ENCODE results near the gene PDE12.

PDE12 gene

GRCh38 chr3:57555738-57556458, at the start of gene PDE12:
Gene PDE12, plus strand, starts transcription at chr3:57556274. Its CDS starts 106 bp downstream, at chr3:57556380.
- TF ChIP-seq Cebpa-rat (IDR thresholded peaks at IDR 0.05): no peak
- Histone ChIP-seq H4K20me1 (peaks cover 45% of the 10 kb centered on the region), H3K4me2 (peak within 1 kb of the TSS; percentile 97), H3K4me3 (peak within 1 kb of the TSS; percentile 92), H3K9me3 (no peaks in the 10 kb centered on the region), H3K9ac (peak within 1 kb of the TSS; percentile 96), H3K4me1 (peaks cover 42% of the 10 kb centered on the region), H3K27me3 (no peaks in the 10 kb centered on the region), H3K36me3 (peaks cover 27% of the 10 kb centered on the region), H3K27ac (peak within 1 kb of the TSS; percentile 97)

GRCh38 chr3:57512166-57512565, 43.9 kb upstream of the PDE12 start:
- Histone ChIP-seq H3K9ac (no peak overlapping the region), H3K4me2 (no peak overlapping the region), H3K9me3 (no peaks in the 10 kb centered on the region), H3K27ac (no peak overlapping the region), H4K20me1 (no peaks in the 10 kb centered on the region), H3K36me3 (no peaks in the 10 kb centered on the region), H3K4me3 (no peak overlapping the region), H3K4me1 (no peaks in the 10 kb centered on the region), H3K27me3 (no peaks in the 10 kb centered on the region)
- no peak for TF ChIP-seq Cebpa-rat (IDR thresholded peaks at IDR 0.05)

GRCh38 chr3:57518276-57518915, 37.7 kb upstream of the PDE12 start:
- peaks cover 25% of the 10 kb centered on the region for H3K4me1 ChIP-seq
- TF ChIP-seq Cebpa-rat (IDR thresholded peaks at IDR 0.05): no peak
- H3K4me2 ChIP-seq: peak overlapping the region; percentile 6
- peaks cover 6% of the 10 kb centered on the region; the same call in 1 of the 2 replicates for H3K9me3 ChIP-seq
- H3K36me3 ChIP-seq: no peaks in the 10 kb centered on the region
- no peak overlapping the region for H3K9ac ChIP-seq
- H3K4me3 ChIP-seq: no peak overlapping the region
- H3K27ac ChIP-seq: no peak overlapping the region
- H3K27me3 ChIP-seq: no peaks in the 10 kb centered on the region
- H4K20me1 ChIP-seq: no peaks in the 10 kb centered on the region

- Histone ChIP-seq H3K36me3 (no peaks in the 10 kb centered on the region), H3K9ac (no peak overlapping the region), H3K27me3 (no peaks in the 10 kb centered on the region), H3K4me1 (no peaks in the 10 kb centered on the region), H3K9me3 (no peaks in the 10 kb centered on the region), H3K27ac (no peak overlapping the region), H3K4me3 (no peak overlapping the region), H4K20me1 (no peaks in the 10 kb centered on the region), H3K4me2 (no peak overlapping the region)
- no peak for TF ChIP-seq Cebpa-rat (IDR thresholded peaks at IDR 0.05)
These were observed 25.9 kb upstream of the PDE12 start for GRCh38 chr3:57530071-57530608.

- H3K27ac ChIP-seq: no peak overlapping the region
- H3K9ac ChIP-seq: no peak overlapping the region
- H3K4me1 ChIP-seq: no peaks in the 10 kb centered on the region
- TF ChIP-seq Cebpa-rat (IDR thresholded peaks at IDR 0.05): no peak
- no peaks in the 10 kb centered on the region for H3K9me3 ChIP-seq
- no peaks in the 10 kb centered on the region for H4K20me1 ChIP-seq
- H3K4me2 ChIP-seq: no peak overlapping the region
- no peaks in the 10 kb centered on the region for H3K27me3 ChIP-seq
- no peak overlapping the region for H3K4me3 ChIP-seq
- H3K36me3 ChIP-seq: no peaks in the 10 kb centered on the region
These were observed 17.6 kb upstream of the PDE12 start for GRCh38 chr3:57538465-57538864.

- Histone ChIP-seq H3K4me1 (no peaks in the 10 kb centered on the region), H3K36me3 (no peaks in the 10 kb centered on the region), H4K20me1 (no peaks in the 10 kb centered on the region), H3K4me2 (no peak within 1 kb of the TSS), H3K9me3 (no peaks in the 10 kb centered on the region), H3K27ac (no peak within 1 kb of the TSS), H3K9ac (no peak within 1 kb of the TSS), H3K27me3 (no peaks in the 10 kb centered on the region), H3K4me3 (no peak within 1 kb of the TSS)
- TF ChIP-seq Cebpa-rat (IDR thresholded peaks at IDR 0.05): no peak
These were observed 11.6 kb upstream of the PDE12 start, which contains the start of gene DNAH12 for GRCh38 chr3:57544181-57545125. Gene DNAH12, minus strand, starts transcription at chr3:57544344. Its CDS starts 1,474 bp downstream, at chr3:57542870.

- Histone ChIP-seq H3K4me2 (no peak overlapping the region), H3K4me3 (no peak overlapping the region), H3K9me3 (no peaks in the 10 kb centered on the region), H3K27me3 (no peaks in the 10 kb centered on the region), H3K36me3 (no peaks in the 10 kb centered on the region), H3K9ac (no peak overlapping the region), H3K4me1 (no peaks in the 10 kb centered on the region), H3K27ac (no peak overlapping the region), H4K20me1 (no peaks in the 10 kb centered on the region)
- no peak for TF ChIP-seq Cebpa-rat (IDR thresholded peaks at IDR 0.05)
These were observed 10.3 kb upstream of the PDE12 start for GRCh38 chr3:57545636-57546268.

- no peak for TF ChIP-seq Cebpa-rat (IDR thresholded peaks at IDR 0.05)
- no peak overlapping the region for H3K27ac ChIP-seq
- no peaks in the 10 kb centered on the region for H3K4me1 ChIP-seq
- no peak overlapping the region for H3K4me3 ChIP-seq
- no peak overlapping the region for H3K9ac ChIP-seq
- no peaks in the 10 kb centered on the region for H3K27me3 ChIP-seq
- no peaks in the 10 kb centered on the region for H3K9me3 ChIP-seq
- no peak overlapping the region for H3K4me2 ChIP-seq
- no peaks in the 10 kb centered on the region for H4K20me1 ChIP-seq
- H3K36me3 ChIP-seq: no peaks in the 10 kb centered on the region
These were observed 9.5 kb upstream of the PDE12 start for GRCh38 chr3:57546616-57547015.

- peak overlapping the region; percentile 97 for H3K27ac ChIP-seq
- peak overlapping the region; percentile 96 for H3K9ac ChIP-seq
- peak overlapping the region; percentile 97 for H3K4me2 ChIP-seq
- peak overlapping the region; percentile 92 for H3K4me3 ChIP-seq
- H3K9me3 ChIP-seq: no peaks in the 10 kb centered on the region
- no peaks in the 10 kb centered on the region for H3K27me3 ChIP-seq
- peaks cover 36% of the 10 kb centered on the region for H3K4me1 ChIP-seq
- TF ChIP-seq Cebpa-rat (IDR thresholded peaks at IDR 0.05): no peak
- peaks cover 41% of the 10 kb centered on the region for H4K20me1 ChIP-seq
- H3K36me3 ChIP-seq: peaks cover 22% of the 10 kb centered on the region
These were observed 768 bp upstream of the PDE12 start for GRCh38 chr3:57555306-57555705.

Data from BLaER1 (cell line).